ENCODE results near the gene RHOXF2B. TPM values are rescaled to one million over a fixed set of nuclear protein-coding genes. Genes with fewer than 3 reads are reported as not detected.
"Not testable (repeated sequence)": the region's sequence is repeated elsewhere in the genome, so short reads cannot be mapped to it uniquely, and the experiment has no call there.

Gene RHOXF2B
- not detected for total RNA-seq

DNA sequence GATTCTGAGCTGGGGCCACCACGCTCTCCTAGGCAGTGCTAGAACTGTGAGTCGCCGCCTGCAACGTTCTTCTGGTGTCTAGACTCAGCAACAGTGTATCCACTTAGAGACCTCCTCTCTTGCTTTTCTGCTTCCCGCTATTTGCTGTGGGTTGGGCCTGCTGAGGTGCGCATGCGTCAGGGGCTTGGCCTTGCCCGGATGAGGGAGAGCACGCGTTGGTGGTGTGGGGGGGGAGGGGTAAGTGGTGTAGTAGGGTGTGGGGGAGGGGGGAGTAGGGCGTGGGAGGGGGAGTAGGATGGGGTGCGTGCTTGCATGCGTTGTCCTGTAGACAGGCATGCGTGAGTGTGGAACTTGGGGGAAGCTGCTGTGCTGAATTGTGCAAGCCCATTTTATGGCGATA, at the start of gene RHOXF2B:
Gene RHOXF2B, minus strand, starts transcription at position 101 of the 400 bp plus-strand sequence. CDS start 138 bp downstream, outside the sequence.
- H3K36me3 Mint-ChIP-seq (ENCODE audit: low read depth); H3K4me1 Mint-ChIP-seq; ATAC-seq (replicated peaks); H3K27ac Mint-ChIP-seq; H3K9me3 Mint-ChIP-seq; H3K4me3 Mint-ChIP-seq; H3K27me3 Mint-ChIP-seq: not testable (repeated sequence)

- H3K4me1 Mint-ChIP-seq: peaks cover 3% of the 10 kb centered on the region
- no peaks in the 10 kb centered on the region for H3K9me3 Mint-ChIP-seq
- no peak overlapping the region for H3K4me3 Mint-ChIP-seq
- no peak overlapping the region for H3K27ac Mint-ChIP-seq
- no peaks in the 10 kb centered on the region for H3K36me3 Mint-ChIP-seq (ENCODE audit: low read depth)
- no peak for ATAC-seq (replicated peaks)
- no peaks in the 10 kb centered on the region for H3K27me3 Mint-ChIP-seq
Observed at GRCh38 chrX:120125444-120125843, 48.0 kb upstream of the RHOXF2B start.

DNA sequence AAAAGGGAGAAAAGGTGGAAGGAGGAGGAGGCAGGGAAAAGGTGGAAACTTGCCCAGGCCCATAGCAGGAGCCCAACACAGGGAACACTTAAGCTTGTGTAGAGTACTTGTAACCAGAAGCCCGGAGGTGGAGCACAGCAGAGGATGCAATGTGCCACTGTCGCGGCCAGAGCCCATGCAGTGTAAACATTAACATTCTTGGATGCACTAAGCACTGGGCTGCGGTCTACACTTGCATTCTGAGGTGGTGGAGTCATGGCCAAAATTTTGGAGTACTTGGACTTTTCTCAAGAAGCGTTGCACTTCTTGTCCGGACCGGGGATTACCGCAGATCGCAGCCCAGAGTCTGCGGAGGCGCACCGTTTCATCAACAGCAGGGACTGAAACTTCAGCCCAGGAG, 42.7 kb upstream of the RHOXF2B start:
- Mint-ChIP-seq H3K4me3 (no peak overlapping the region), H3K36me3 (ENCODE audit: low read depth) (no peaks in the 10 kb centered on the region), H3K27ac (no peak overlapping the region), H3K27me3 (no peaks in the 10 kb centered on the region), H3K4me1 (no peaks in the 10 kb centered on the region), H3K9me3 (no peaks in the 10 kb centered on the region)
- ATAC-seq (replicated peaks): no peak

DNA sequence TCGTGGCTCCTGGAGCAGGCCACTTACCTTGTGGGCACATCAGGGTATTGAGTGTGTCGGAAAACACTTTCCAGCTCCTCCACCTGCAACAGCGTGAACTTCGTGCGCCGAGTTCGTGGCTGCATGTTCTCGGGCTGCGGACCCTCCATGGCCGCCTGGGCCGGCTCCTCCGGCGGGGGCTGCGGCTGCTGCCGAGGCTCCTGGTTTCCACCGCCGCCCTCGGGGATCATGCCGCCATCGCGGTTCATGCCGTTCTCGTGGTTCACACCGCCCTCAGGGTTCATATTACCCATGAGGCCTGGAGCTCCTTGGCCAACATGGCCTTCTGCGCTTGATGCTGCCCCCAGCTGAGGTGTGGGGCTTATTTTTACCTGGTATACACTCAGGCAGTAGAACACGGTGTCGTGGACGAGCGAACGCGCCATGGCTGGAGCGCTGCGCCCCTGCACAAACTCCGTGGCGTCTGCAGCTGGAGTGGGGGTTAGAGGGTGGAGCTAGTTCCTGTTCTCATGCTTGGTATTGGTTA, 38.0 kb upstream of the RHOXF2B start, which contains the start of gene RHOXF1:
Gene RHOXF1, minus strand, starts transcription at position 476 of the 526 bp plus-strand sequence. Its CDS starts 51 bp downstream, at position 425.
- Mint-ChIP-seq H3K27me3 (no peaks in the 10 kb centered on the region), H3K4me3 (no peak within 1 kb of the TSS), H3K4me1 (no peaks in the 10 kb centered on the region), H3K36me3 (ENCODE audit: low read depth) (no peaks in the 10 kb centered on the region), H3K27ac (no peak within 1 kb of the TSS), H3K9me3 (no peaks in the 10 kb centered on the region)
- ATAC-seq (replicated peaks): no peak

DNA sequence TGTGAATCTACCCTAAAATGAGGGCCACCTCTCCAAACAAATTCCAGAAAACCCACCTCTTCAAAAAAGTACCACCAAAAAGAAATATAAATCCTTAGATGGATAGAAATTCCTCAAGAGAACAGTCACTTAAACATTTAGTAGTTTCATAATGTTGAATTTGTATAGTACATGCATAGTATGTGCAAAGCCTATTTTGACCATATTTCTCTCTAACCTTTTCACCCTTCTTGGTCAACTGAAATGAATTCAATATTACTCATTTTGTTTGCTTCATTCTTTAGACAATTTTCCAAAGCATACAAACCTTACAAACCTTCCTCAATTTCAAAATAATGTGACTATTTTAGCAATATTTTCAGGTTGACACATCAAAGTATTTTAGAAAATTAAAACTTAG, 34.1 kb upstream of the RHOXF2B start:
- Mint-ChIP-seq H3K36me3 (ENCODE audit: low read depth) (no peaks in the 10 kb centered on the region), H3K27me3 (no peaks in the 10 kb centered on the region), H3K4me3 (no peak overlapping the region), H3K4me1 (no peaks in the 10 kb centered on the region), H3K27ac (no peak overlapping the region), H3K9me3 (no peaks in the 10 kb centered on the region)
- no peak for ATAC-seq (replicated peaks)

DNA sequence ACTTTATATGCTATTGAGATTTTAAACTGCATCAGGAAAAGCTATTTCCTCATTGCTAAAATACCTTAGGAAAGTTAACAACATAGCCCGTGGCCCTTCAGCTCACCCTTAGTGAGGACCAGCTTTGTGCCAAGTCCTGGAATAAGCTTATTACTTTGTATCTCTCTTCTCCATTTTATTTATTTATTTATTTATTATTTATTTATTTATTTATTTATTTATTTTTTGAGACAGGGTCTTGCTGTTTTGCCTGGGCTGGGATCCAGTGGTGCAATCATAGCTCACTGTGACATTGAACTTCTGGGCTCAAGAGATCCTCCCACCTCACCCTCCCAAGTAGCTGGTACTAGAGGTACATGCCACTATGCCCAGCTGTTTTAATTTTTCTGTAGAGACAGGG, 31.9 kb upstream of the RHOXF2B start:
- no peaks in the 10 kb centered on the region for H3K9me3 Mint-ChIP-seq
- H3K36me3 Mint-ChIP-seq (ENCODE audit: low read depth): no peaks in the 10 kb centered on the region
- H3K27ac Mint-ChIP-seq: no peak overlapping the region
- H3K27me3 Mint-ChIP-seq: no peaks in the 10 kb centered on the region
- H3K4me3 Mint-ChIP-seq: no peak overlapping the region
- H3K4me1 Mint-ChIP-seq: no peaks in the 10 kb centered on the region
- no peak for ATAC-seq (replicated peaks)

DNA sequence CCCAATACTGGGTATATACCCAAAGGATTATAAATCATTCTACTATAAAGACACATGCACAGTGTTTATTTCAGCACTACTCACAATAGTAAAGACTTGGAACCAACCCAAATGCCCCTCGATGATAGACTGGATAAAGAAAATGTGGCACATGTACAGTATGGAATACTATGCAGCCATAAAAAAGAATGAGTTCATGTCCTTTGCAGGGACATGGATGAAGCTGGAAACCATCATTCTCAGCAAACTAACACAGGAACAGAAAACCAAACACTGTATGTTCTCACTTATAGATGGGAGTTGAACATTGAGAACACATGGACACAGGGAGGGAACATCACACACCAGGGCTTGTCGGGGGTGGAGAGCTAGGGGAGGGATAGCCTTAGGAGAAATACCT, 27.2 kb upstream of the RHOXF2B start:
- not testable (repeated sequence) for ATAC-seq (replicated peaks); H3K27ac Mint-ChIP-seq; H3K4me1 Mint-ChIP-seq; H3K36me3 Mint-ChIP-seq (ENCODE audit: low read depth); H3K9me3 Mint-ChIP-seq; H3K4me3 Mint-ChIP-seq; H3K27me3 Mint-ChIP-seq

- H3K27me3 Mint-ChIP-seq; H3K4me3 Mint-ChIP-seq; H3K27ac Mint-ChIP-seq; H3K4me1 Mint-ChIP-seq; H3K36me3 Mint-ChIP-seq (ENCODE audit: low read depth); ATAC-seq (replicated peaks); H3K9me3 Mint-ChIP-seq: not testable (repeated sequence)
Observed at GRCh38 chrX:120101057-120101456, 23.6 kb upstream of the RHOXF2B start.

DNA sequence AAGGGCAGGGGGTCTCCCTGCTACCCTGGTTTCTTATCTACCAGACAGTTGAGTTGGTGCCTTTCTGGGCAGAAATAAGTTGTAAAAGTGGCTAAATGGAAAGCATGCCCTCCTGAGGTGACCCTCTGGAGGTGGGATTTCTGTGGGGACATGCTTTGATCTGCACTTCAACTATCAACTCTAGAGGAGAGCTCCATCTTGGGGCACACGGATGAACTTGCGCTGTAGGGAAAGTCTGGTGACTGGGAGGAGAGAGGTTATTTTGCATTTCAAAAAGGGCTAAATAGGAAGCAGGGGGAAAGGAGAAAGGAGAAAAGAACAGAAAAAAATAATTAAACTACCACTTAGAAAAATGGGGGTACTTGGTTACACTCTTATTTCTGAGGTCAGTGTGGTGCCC, 12.7 kb upstream of the RHOXF2B start:
- Mint-ChIP-seq H3K36me3 (ENCODE audit: low read depth) (no peaks in the 10 kb centered on the region), H3K9me3 (no peaks in the 10 kb centered on the region), H3K27ac (no peak overlapping the region), H3K4me3 (no peak overlapping the region), H3K27me3 (no peaks in the 10 kb centered on the region), H3K4me1 (no peaks in the 10 kb centered on the region)
- no peak for ATAC-seq (replicated peaks)

DNA sequence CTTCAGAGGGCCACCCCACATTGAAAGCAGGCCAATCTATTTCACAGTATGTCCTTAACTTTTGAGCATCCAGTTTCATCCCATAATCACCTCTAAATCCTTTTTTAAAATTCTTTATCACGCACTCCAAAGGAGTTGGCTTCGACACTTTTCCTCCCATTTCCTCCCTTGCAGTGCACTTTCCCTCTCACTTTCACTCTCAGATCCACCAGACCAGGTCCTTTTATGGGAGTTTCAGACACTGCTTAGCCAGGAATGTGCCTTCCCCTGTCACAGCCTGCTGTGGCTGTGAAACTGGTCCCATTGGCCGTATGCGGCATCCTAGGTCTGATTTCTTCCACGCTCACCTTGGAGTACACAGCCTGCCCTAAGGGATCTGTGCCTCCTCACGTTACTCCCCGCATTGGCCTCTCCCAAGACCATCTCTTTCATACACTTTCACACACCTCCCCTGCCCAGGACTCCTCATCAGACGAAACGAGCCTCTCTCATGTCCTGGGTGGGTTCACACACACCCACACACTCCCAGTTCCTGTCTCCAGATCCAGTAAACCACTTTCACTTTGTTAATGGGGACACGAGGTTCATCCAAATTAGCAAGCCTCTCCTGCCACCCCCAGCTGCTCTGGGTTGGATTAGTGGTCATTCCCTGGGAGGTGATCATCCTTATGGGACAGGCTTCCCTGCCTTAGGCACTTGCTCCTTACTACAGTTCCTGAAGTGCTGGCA, 10.0 kb upstream of the RHOXF2B start:
- peak overlapping the region; percentile 71 for H3K27ac Mint-ChIP-seq
- H3K4me1 Mint-ChIP-seq: no peaks in the 10 kb centered on the region
- no peak for ATAC-seq (replicated peaks)
- H3K9me3 Mint-ChIP-seq: no peaks in the 10 kb centered on the region
- H3K27me3 Mint-ChIP-seq: no peaks in the 10 kb centered on the region
- no peak overlapping the region for H3K4me3 Mint-ChIP-seq
- H3K36me3 Mint-ChIP-seq (ENCODE audit: low read depth): no peaks in the 10 kb centered on the region

GRCh38 chrX:120085553-120086185, 8.2 kb upstream of the RHOXF2B start:
- not testable (repeated sequence) for H3K4me3 Mint-ChIP-seq; H3K27ac Mint-ChIP-seq; H3K27me3 Mint-ChIP-seq; ATAC-seq (replicated peaks); H3K36me3 Mint-ChIP-seq (ENCODE audit: low read depth); H3K4me1 Mint-ChIP-seq; H3K9me3 Mint-ChIP-seq

DNA sequence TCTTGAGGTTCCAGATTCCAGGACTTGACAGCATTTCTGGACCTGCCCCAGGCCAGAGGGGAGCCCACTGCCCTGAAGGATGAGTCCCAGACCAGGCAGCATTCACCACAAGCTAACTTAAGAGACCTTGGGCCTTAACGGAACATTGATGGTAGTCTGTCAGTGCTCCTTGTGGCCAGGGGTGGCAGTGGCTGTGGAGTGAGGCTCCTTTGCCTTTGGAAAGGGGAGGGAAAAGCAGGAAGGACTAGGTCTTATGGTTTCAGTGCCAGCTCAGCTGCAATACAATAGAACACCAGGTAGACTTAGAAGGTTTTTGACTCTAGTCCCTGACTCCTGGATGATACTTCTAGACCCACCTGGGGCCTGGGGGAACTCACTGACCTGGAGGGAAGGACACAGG, 11.3 kb downstream of the RHOXF2B start:
- H3K9me3 Mint-ChIP-seq; ATAC-seq (replicated peaks); H3K4me3 Mint-ChIP-seq: not testable (repeated sequence)

DNA sequence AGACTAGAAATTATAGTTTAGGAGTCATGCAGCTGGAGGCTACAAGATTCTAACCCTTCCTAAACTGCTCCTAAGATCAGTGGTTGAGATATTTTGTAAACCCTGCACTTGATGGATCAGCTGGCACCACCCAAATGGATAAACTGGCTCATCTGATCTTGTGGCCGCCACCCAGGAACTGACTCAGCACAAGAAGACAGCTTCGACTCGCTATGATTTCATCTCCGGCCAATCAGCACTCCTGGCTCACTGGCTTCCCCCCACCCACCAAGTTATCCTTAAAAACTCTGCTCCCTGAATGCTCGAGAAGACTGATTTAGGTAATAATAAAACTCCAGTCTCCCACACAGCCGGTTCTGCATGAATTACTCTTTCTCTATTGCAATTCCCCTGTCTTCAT, 34.8 kb downstream of the RHOXF2B start:
- H3K4me1 Mint-ChIP-seq; H3K27ac Mint-ChIP-seq; H3K4me3 Mint-ChIP-seq; H3K36me3 Mint-ChIP-seq (ENCODE audit: low read depth); H3K27me3 Mint-ChIP-seq; H3K9me3 Mint-ChIP-seq: not testable (repeated sequence)
- peak; percentile 51 for ATAC-seq (replicated peaks)

More for the DNA sequence above, 11.3 kb downstream of the RHOXF2B start:
- not testable (repeated sequence) for H3K4me1 Mint-ChIP-seq; H3K27ac Mint-ChIP-seq; H3K27me3 Mint-ChIP-seq; H3K36me3 Mint-ChIP-seq (ENCODE audit: low read depth)

DNA sequence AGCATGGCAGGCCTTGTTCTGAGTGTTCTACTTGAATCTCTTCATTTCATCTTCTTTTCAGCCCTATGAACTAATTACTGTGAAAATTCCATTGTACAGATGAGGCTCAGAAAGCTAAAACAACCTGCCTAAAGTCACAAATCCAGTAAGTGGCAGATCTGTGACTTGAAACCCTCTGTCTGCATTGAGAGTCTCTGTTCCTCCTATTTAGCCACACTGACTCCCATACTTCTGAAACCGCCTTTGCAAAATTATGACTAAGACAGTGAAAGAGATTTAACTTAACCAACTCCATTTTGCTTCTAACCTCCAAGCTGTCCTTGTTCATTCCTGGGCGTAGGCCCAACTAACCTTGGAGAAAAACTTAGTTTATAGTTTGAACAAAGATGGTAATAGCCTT, 35.2 kb downstream of the RHOXF2B start:
- H3K9me3 Mint-ChIP-seq; H3K27ac Mint-ChIP-seq; H3K36me3 Mint-ChIP-seq (ENCODE audit: low read depth); H3K4me1 Mint-ChIP-seq; H3K27me3 Mint-ChIP-seq; H3K4me3 Mint-ChIP-seq: not testable (repeated sequence)
- peak; percentile 67 for ATAC-seq (replicated peaks)

DNA sequence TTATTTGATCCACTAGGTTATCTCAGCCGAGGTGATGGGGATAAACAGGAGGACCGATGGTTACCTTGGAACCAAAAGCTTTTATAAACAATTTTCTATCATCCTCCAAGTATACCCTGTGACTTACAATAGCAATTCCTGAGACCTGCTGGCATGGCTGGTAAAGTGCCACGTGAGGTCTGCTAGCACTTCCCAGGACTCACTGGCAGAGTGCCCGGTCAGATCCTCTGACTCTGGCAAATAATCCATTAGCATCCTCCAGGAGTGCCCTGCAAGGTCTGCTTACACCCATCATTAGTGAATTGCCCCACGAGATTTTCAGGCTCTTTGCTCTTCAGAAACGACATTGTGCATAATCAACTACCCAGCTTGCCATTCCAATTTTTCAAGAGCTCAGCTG, 37.3 kb downstream of the RHOXF2B start:
- H3K4me3 Mint-ChIP-seq; H3K9me3 Mint-ChIP-seq; H3K27ac Mint-ChIP-seq; H3K4me1 Mint-ChIP-seq; ATAC-seq (replicated peaks); H3K36me3 Mint-ChIP-seq (ENCODE audit: low read depth); H3K27me3 Mint-ChIP-seq: not testable (repeated sequence)
